ENCODE results near the gene CA6. TPM values are rescaled to one million over a fixed set of nuclear protein-coding genes. Genes with fewer than 3 reads are reported as not detected.
"Not testable (repeated sequence)": the region's sequence is repeated elsewhere in the genome, so short reads cannot be mapped to it uniquely, and the experiment has no call there.

CA6 gene
- total and polyA plus RNA-seq, 2 of the 8 experiments (the other 6 are each of a cell fraction or from before 2014, with no cell fraction given) = not detected

DNA sequence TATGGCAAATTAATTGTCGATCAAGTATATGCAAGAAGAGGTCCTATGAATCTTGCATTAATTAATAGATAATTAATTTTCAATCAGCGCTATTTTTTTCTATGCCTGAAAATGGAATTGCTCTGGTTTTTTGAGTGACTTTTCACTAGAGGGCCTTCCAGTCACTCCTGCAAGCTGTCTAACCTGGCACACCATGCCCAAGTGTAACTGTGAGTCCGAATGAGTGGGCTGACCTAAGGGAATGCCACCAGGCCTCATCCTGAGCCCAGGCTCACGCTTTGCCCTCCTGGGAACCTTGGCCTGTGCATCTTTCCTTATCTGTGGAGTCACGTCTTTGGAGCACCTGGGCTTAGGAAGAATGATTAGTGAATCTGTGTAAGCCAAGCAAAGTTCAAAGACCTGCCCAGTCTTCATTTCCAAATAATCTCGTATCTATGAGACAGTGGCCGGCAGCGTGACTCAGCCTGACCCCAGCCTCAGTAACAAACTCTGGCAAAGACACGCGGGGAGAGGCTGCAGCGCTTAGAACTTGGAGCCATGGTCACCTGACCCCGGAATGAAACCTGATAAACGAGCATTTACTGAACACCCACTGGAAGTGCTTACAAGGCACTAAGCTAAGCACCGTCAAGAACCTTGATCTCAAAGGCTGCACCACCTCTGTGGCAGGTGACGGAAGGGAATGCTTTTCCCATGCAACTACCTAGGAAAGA, 76.5 kb downstream of the CA6 start:
- CTCF ChIA-PET (ENCODE audit: partially characterized antibody) = interaction anchor here (1.0 to 2.1 kb wide), 5 partner anchors 9 to 79 kb away, joined by 3 to 9 read pairs (median 3); no protein-coding TSS in a partner anchor
- not testable (repeated sequence) for DNase-seq (ENCODE audit: low read depth in 1 of 2, low spot score in 2 of 2)

More for the DNA sequence above, 76.5 kb downstream of the CA6 start:
- not testable (repeated sequence) for H3K27me3 ChIP-seq (replicated peaks in 1 of 4; ENCODE audit: control insufficient read depth in 3 of 4, extremely low read depth in 1 of 4, insufficient read depth in 3 of 4, low read length in 3 of 4); H3K4ac ChIP-seq (replicated peaks; ENCODE audit: insufficient read length, low read depth, low read length); H4K5ac ChIP-seq (ENCODE audit: insufficient read length, low read depth, low read length); H2BK12ac ChIP-seq (ENCODE audit: low read depth, low read length); H3K79me2 ChIP-seq (ENCODE audit: control insufficient read depth in 1 of 2, insufficient read depth in 2 of 2, low read length in 2 of 2); H3K18ac ChIP-seq (ENCODE audit: extremely low read depth, low read length); H2BK20ac ChIP-seq (ENCODE audit: low read length); H3K79me1 ChIP-seq (ENCODE audit: low read depth, low read length); H3K4me3 ChIP-seq (ENCODE audit: extremely low read depth in 1 of 4, insufficient read depth in 2 of 4, low read depth in 3 of 4, low read length in 4 of 4); H3K23me2 ChIP-seq (ENCODE audit: low read depth, low read length); H4K91ac ChIP-seq (replicated peaks; ENCODE audit: insufficient read length, low read length); H3K9ac ChIP-seq (replicated peaks in 1 of 4; ENCODE audit: extremely low read depth in 1 of 4, low read depth in 3 of 4, low read length in 3 of 4); H2AFZ ChIP-seq (ENCODE audit: low read length); H3K56ac ChIP-seq (replicated peaks; ENCODE audit: insufficient read length, low read depth, low read length); H4K8ac ChIP-seq (ENCODE audit: extremely low read depth, insufficient read depth, low read length); H3K36me3 ChIP-seq (ENCODE audit: control insufficient read depth in 2 of 4, insufficient read depth in 4 of 4, low read length in 3 of 4); H3K4me1 ChIP-seq (replicated peaks in 1 of 4; ENCODE audit: control insufficient read depth in 3 of 4, insufficient read depth in 4 of 4, low read length in 3 of 4); H3K14ac ChIP-seq (ENCODE audit: insufficient read length); H2BK5ac ChIP-seq (ENCODE audit: low read depth, low read length); H4K20me1 ChIP-seq (replicated peaks in 1 of 2; ENCODE audit: control insufficient read depth in 1 of 2, insufficient read depth in 2 of 2, low read length in 2 of 2); H3K23ac ChIP-seq (ENCODE audit: insufficient read length); H2AK5ac ChIP-seq (ENCODE audit: low read depth, low read length); H3K9me3 ChIP-seq (ENCODE audit: insufficient read depth in 2 of 2, low read depth in 1 of 2, low read length in 1 of 2); H2BK120ac ChIP-seq (replicated peaks; ENCODE audit: low read depth, low read length); H2BK15ac ChIP-seq (ENCODE audit: low read length); H3K27ac ChIP-seq (ENCODE audit: low read depth, low read length); H3K4me2 ChIP-seq (ENCODE audit: insufficient read depth in 1 of 2, low read depth in 2 of 2, low read length in 2 of 2)
- 89% methylated on average over 11 of the region's 15 CpGs; no CpG with 5 or more reads in 1 of the 2 experiments for WGBS, 2 experiments (ENCODE audit: extremely low coverage in 1 of 2, insufficient coverage in 1 of 2, insufficient read length in 1 of 2, insufficient replicate concordance in 2 of 2, low coverage in 1 of 2, low lambda C conversion rate in 2 of 2, missing lambda C conversion rate in 1 of 2)
- FAIRE-seq = peak; percentile 65
- POLR2A ChIA-PET (ENCODE audit: partially characterized antibody) = interaction anchor here (0.7 kb wide), 2 partner anchors 13 to 284 kb away, joined by 4 read pairs; no protein-coding TSS in a partner anchor
